ENCODE results near the gene CAPSL.

DNA sequence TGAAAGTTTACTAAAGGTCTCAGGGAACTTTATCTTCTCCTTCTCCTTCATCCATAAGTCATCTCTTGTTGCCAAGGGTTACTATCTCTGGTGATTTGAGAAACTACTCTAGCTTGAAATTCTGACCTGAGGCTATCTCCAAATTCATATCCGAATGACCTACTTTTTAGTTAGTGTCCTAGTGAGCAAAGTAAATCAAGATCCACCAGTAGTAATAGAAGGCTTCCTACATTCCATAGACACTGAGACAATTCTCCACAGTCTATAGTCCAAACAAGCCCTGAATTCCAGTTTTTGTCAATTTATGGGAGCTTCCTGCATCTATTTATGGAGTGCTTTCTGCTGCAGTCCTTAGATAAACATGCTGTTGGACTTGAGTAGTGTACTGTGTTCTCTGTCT, 76.7 kb downstream of the CAPSL start:
- TF ChIP-seq SUZ12 (IDR thresholded peaks at IDR 0.05; ENCODE audit: extremely low read depth, insufficient read depth, insufficient read length), result no peak
- no peak for TF ChIP-seq YY1 (IDR thresholded peaks at IDR 0.05; ENCODE audit: insufficient read depth, insufficient read length)

Data from NT2/D1 (cell line).